GM19025 (cell line): ENCODE data around the gene RUNX2.

Source experiments
- ATAC-seq: cut with Tn5 transposase; IDR thresholded peaks from one replicate; pipeline ENCODE4 v1.9.1; 2021; ENCODE audit warnings: mild to moderate bottlenecking, low read depth, moderate library complexity; ENCODE audit not compliant: unreplicated experiment

The RUNX2 gene

DNA sequence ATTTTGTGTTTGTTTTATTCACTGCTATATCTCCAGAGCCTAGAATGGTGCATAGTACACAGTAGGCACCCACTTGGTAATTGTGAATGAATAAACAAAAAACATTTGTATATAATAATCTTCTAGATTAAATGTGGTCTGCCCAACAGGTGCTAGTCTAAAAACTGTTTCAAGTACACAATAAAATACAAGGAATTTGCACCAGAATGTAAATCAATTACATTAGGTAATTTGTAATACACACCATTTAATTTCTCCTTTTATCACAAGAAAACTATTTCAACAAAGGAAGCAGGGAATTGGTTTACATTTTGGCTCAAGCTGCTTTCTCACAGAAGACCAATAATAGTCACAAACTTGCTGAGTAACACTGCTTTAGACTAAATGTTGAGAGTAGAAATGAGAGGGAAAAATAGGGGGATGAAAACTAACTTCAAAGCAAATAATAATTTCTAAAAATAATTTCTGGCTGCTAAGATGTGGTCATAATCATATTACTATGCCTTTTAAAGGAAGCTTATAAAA lies 22.1 kb downstream of the RUNX2 start:
- no peak for ATAC-seq

- ATAC-seq: no peak
Measured at GRCh38 chr6:45351076-45351475, 22.9 kb downstream of the RUNX2 start.

DNA sequence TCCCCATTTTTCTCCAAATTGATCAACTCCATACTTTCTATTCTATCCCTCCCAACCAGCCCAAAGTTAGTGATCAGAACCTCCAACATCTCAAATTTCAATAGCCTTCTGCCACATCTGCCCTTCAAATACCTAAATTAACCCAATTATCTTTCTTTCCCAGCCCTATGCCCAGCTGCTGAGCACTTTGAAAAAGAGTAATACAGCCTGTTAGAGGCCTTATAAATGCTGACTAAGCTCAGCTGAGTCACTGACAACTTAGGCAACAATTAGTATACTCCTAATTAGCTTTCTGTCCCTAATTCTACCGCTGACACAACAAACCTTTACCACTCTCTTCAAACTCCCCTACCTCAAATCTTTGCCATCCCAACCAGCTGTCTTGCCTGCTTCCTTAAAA lies 23.5 kb downstream of the RUNX2 start:
- no peak for ATAC-seq

DNA sequence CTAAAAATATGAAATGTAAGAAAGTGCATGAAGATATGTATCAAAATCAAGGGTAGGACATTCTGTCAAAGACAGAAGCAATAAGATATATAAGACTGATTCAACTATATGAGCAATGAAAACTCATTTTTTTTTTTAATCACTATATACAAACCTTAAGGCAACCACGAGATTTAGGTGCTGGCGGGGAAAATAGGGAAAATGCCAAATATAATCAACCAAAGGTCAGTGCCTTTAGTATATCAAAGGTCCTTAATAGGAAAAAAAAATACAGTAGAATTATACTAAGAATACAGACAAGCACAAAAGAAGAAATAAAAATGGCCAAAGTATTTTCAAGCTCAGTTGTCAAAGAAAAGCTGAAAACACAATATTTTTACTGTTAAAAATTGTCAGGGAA lies 25.5 kb downstream of the RUNX2 start:
- ATAC-seq: no peak

DNA sequence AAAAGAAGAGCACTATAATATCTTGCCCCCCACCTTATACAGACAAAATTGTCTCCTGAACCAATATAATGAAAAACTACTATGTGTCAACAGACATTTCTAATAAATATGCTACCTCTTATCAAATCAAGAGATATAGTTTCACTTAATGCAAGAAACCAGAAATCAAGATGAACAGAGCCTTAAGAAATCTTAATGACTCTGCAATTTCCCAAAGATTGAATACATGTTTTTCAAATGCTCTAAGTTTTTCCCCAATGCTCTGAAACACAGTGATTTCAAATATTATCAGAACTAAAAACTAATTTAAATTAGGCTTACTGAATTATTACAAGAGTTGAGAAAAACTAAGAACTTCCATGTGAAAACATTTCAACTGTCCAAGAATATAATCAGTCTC lies 36.3 kb downstream of the RUNX2 start:
- no peak for ATAC-seq

DNA sequence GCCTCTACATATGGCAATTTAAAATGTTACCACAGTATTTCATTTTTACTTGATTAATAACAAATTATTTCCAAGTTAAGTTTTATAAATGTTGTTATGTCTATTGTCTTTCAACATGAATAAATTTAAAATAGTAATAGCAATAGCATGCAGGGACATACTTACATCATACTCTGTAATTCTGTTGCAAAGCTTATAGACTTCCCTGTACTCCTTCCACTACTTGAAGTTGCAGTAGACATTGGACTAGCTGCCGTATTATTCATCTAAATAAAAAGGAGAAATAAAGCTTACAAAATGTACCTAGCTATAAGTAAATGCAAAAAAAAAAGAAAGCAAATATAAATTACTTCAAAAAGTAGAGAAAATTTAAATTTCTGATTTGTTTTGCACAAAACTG lies 36.9 kb downstream of the RUNX2 start:
- no peak for ATAC-seq

- no peak for ATAC-seq
Measured at GRCh38 chr6:45366534-45366933, 38.4 kb downstream of the RUNX2 start.

DNA sequence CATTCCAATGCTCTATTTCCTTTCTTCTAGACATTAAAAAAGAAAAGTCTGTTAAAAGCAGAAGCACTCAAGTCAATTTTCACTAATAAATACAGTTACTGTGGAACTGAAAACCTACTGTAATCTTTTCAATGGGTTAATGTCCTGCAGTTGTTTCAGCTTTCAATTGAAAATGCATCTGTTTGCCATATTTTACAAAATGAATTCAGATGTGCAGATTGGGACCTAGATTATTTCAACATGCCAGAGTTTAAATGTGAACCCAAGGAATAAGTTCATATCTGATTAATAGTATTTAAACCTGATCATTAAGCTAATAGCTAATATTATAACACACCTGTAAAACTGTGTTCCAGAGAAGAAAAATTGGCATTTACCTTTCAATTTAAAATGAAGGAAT lies 39.9 kb downstream of the RUNX2 start:
- no peak for ATAC-seq

DNA sequence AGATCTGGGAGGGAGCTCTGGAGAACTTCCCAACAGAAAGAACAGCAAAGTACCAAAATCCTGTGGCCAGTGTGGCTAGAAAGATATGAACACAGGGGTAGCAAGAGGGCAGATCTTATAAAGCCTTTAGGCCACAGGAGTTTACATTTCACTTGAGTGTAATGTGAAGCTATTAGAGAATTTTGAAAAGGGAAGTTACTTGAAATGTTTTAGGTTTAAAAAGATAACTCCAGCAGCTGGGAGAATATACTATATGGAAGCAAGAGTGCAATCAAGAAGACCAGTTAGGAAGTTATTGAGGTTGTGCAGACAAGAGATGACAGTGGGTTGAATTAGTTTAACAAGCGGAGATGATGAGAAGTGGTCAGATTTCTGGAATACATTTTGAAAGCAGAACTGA lies 41.7 kb downstream of the RUNX2 start:
- ATAC-seq: no peak

DNA sequence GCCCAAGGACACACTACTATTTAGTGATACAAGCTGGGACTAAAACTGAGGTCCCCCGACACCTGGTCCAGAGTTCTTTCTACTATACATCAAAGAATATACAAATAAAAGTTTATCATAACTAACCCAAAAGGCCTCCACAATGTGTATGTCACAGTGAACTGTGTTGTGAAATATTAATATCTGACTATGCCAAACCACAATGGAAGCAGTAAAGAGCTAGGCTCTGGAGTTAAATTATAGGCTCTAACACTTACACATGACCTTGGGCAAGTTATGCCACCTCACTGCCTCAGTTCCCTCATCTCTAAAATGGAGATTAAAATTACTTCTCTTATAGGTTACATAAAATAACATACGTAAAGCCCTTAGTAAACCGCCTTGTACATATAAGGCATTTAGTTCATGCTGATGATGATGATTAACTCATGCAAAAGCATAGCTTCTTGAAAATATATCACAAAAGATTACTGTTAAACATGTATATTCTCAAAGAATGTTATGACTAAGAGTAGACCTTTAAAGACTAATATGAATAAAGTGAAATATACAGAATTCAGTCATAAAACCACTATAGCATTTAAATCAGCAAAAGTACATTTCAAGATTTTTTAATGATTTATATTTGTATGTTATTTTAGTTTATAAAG lies 43.9 kb downstream of the RUNX2 start:
- ATAC-seq: no peak

DNA sequence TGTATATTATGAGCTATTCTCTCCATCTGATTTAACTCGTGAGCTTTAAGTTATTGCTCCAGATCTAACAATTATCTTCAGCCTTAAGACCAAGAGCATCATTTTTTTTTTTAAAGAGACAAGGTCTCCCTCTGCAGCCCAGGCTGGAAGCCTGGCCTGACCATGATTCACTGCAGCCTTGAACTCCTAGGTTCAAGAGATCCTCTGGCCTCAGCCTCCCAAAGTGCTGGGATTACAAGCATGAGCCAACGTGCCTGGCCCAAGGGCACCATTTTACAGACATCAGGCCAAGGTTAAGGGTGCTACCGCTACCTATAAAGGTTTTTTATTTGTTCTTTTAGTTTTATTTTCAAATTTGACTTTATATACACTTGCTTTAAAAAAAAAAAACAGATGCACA lies 47.3 kb downstream of the RUNX2 start:
- no peak for ATAC-seq

DNA sequence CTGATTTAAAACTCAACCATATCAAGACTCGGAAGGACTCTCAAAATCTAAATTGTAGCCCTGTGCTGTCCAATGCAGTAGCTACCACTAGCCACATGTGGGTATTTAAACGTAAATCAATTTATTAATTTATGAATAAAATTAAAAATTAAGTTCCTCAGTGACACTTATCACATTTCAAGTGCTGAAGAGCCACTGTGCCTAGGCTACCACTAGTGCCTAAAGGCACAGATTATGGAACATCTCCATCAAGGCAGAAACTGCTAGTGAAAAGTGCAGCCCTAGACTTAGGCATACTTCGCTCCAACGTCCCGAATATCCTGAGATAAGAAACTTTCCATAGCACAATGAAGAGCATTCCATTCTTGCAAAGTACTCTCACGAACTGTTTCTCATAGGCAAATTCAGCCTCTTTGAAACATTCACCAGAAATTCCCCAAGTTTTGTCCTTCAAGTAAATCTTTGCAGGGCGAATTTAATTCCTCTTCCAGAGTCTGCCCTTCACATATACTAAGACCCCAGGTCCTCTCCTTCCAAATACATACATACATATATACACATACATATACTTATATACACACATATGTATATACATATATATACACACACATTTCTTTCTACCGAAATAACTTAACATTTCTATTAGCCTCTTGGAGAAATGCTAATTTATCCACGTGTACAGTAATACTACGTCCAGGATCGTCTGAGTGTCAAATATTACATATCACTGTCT lies 48.3 kb downstream of the RUNX2 start:
- ATAC-seq: no peak

- no peak for ATAC-seq
Measured at GRCh38 chr6:45377043-45377553, 49.0 kb downstream of the RUNX2 start.

GRCh38 chr6:45377554-45378333 lies 49.6 kb downstream of the RUNX2 start, which contains the start of gene SUPT3H:
Gene SUPT3H (minus strand): TSS chr6:45377934.
- ATAC-seq: peak; percentile 93

- peak; percentile 22 for ATAC-seq
Measured at GRCh38 chr6:45378334-45378926, 50.3 kb downstream of the RUNX2 start.

DNA sequence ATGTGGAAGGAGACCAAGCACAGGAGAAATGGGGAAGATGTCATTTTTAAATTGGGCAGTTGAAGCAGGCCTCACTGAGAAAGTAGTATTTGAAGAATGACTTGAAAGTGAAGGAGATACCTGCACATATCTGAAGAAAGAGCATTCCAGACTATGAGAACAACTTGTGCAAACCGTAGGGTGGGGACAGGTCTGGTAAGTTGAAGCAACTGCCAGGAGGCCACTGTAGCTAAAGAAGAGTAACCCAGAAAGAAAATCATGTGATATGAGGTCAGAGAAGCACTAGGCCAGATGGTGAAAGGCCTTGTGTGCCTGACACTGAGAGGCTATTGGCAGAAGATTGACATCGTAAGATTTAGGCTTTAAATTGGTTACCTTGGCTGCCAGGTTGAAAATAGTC lies 54.3 kb downstream of the RUNX2 start:
- no peak for ATAC-seq

GRCh38 chr6:45386501-45386900 lies 58.4 kb downstream of the RUNX2 start:
- no peak for ATAC-seq

- no peak for ATAC-seq
Measured at GRCh38 chr6:45387236-45387635, 59.1 kb downstream of the RUNX2 start.

GRCh38 chr6:45388328-45388727 lies 60.2 kb downstream of the RUNX2 start:
- no peak for ATAC-seq

DNA sequence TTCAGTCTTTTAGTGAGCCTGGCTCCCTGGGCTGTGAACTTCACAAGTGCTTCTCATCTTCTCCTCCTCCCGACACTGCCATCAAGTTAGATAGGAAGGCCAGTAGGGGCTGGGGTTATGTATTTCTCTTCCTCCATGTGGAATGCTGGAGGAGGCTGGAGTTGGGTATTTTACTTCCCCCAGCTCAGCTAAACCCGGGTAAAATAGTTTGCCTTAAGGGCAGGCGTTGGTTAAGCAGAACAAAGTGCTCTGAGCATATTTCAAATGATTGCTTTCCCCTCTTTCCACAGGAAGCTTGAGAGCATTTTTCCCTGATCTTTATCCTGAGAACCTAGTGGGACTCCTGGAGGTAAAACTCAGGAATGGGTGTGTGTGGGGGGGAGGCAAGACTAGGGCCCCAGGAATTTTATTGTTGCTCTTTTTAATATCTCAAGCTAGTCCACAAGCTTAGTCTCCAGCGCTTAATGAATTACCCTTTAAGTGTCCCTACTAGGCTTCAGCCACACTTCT lies 66.5 kb downstream of the RUNX2 start:
- no peak for ATAC-seq
